H9 (cell line): ENCODE results near the gene DUOXA2. TPM values are rescaled to one million over a fixed set of nuclear protein-coding genes. Genes with fewer than 3 reads are reported as not detected.

ENCODE experiments used
- DNase-seq: peaks from one replicate; pipeline ENCODE4 v3.0.0-alpha.2; 2017
- H2AFZ ChIP-seq: one replicate; pipeline ENCODE4 v1.6.1; 2013; ENCODE audit warnings: mild to moderate bottlenecking, low read length, control low read depth, moderate library complexity
- H2AK5ac ChIP-seq: 2 replicates; pipeline ENCODE4 v1.6.1; 2013; ENCODE audit warnings: low read length, control low read depth, mixed read lengths; ENCODE audit not compliant: insufficient read length
- H2BK120ac ChIP-seq: one replicate; pipeline ENCODE4 v1.6.1; 2013; ENCODE audit warnings: low read depth, mild to moderate bottlenecking, low read length, control low read depth, inconsistent platforms; ENCODE audit not compliant: poor library complexity, severe bottlenecking
- H2BK12ac ChIP-seq: 2 replicates; pipeline ENCODE4 v1.6.1; 2013; ENCODE audit warnings: low read length, control low read depth, mixed read lengths, low read depth; ENCODE audit not compliant: insufficient read length
- H2BK15ac ChIP-seq: 2 replicates; pipeline ENCODE4 v1.6.1; 2013; ENCODE audit warnings: low read depth, low read length, control low read depth
- H2BK20ac ChIP-seq: one replicate; pipeline ENCODE4 v1.6.1; 2013; ENCODE audit warnings: low read depth, mild to moderate bottlenecking, low read length, control low read depth, inconsistent platforms; ENCODE audit not compliant: poor library complexity, severe bottlenecking
- H2BK5ac ChIP-seq: 2 replicates; pipeline ENCODE4 v1.6.1; 2013; ENCODE audit warnings: low read length, control low read depth, mixed read lengths; ENCODE audit not compliant: insufficient read length
- H3K14ac ChIP-seq: 2 replicates; pipeline ENCODE4 v1.6.1; 2013; ENCODE audit warnings: low read length, control low read depth; ENCODE audit not compliant: insufficient read depth
- H3K18ac ChIP-seq: 2 replicates; pipeline ENCODE4 v1.6.1; 2013; ENCODE audit warnings: low read depth, mild to moderate bottlenecking, mixed read lengths, low read length, control low read depth; ENCODE audit not compliant: insufficient read length
- H3K23ac ChIP-seq: 2 replicates; pipeline ENCODE4 v1.6.1; 2013; ENCODE audit warnings: low read length, control low read depth, mixed read lengths, low read depth; ENCODE audit not compliant: insufficient read length
- H3K23me2 ChIP-seq: 2 replicates; pipeline ENCODE4 v1.6.1; 2013; ENCODE audit warnings: low read depth, mild to moderate bottlenecking, mixed read lengths, low read length, control low read depth; ENCODE audit not compliant: insufficient read length, poor library complexity, severe bottlenecking
- H3K27ac ChIP-seq: 2 replicates; pipeline ENCODE4 v1.5.1; 2013; ENCODE audit warnings: low read length, control low read depth, mixed read lengths, low read depth; ENCODE audit not compliant: insufficient read length
- H3K27me3 ChIP-seq: 2 replicates; pipeline ENCODE4 v1.6.1; 2013; ENCODE audit warnings: low read length, control low read depth, inconsistent platforms; ENCODE audit not compliant: insufficient read depth
- H3K4ac ChIP-seq: 2 replicates; pipeline ENCODE4 v1.6.1; 2013; ENCODE audit warnings: low read depth, mild to moderate bottlenecking, control low read depth, inconsistent platforms, low read length, moderate library complexity
- H3K4me1 ChIP-seq: 2 replicates; pipeline ENCODE4 v1.6.1; 2013; ENCODE audit warnings: low read length, control low read depth, inconsistent platforms; ENCODE audit not compliant: insufficient read depth
- H3K4me2 ChIP-seq: 2 replicates; pipeline ENCODE4 v1.6.1; 2013; ENCODE audit warnings: low read length, control low read depth, mixed read lengths; ENCODE audit not compliant: insufficient read length, insufficient read depth
- H3K56ac ChIP-seq: 2 replicates; pipeline ENCODE4 v1.6.1; 2013; ENCODE audit warnings: low read depth, mild to moderate bottlenecking, mixed read lengths, low read length, control low read depth; ENCODE audit not compliant: insufficient read length
- H3K79me1 ChIP-seq: 2 replicates; pipeline ENCODE4 v1.6.1; 2013; ENCODE audit warnings: low read depth, mild to moderate bottlenecking, moderate library complexity, low read length, control low read depth, inconsistent platforms; ENCODE audit not compliant: insufficient read depth, poor library complexity, severe bottlenecking
- H3K79me2 ChIP-seq: 2 replicates; pipeline ENCODE4 v1.6.1; 2013; ENCODE audit warnings: low read length, control low read depth, inconsistent platforms; ENCODE audit not compliant: insufficient read depth
- H3K9ac ChIP-seq: 2 replicates; pipeline ENCODE4 v1.6.1; 2013; ENCODE audit warnings: low read length, control low read depth, mixed read lengths; ENCODE audit not compliant: insufficient read length; ENCODE audit errors: extremely low read depth
- H3K9me3 ChIP-seq: one replicate; pipeline ENCODE4 v1.6.1; 2013; ENCODE audit warnings: low read depth, low read length, inconsistent platforms; ENCODE audit not compliant: control insufficient read depth
- H3T11ph ChIP-seq: one replicate; pipeline ENCODE4 v1.6.1; 2013; ENCODE audit warnings: mild to moderate bottlenecking, low read length, control low read depth, inconsistent platforms
- H4K20me1 ChIP-seq: one replicate; pipeline ENCODE4 v1.6.1; 2013; ENCODE audit not compliant: control insufficient read depth, insufficient read length, insufficient read depth
- H4K5ac ChIP-seq: 2 replicates; pipeline ENCODE4 v1.6.1; 2013; ENCODE audit warnings: low read depth, mild to moderate bottlenecking, mixed read lengths, low read length, control low read depth; ENCODE audit not compliant: insufficient read length
- H4K8ac ChIP-seq: replicated peaks from 2 replicates; pipeline ENCODE4 v1.6.1; 2013; ENCODE audit warnings: low read length, control low read depth, mixed read lengths, low read depth; ENCODE audit not compliant: insufficient read length
- H4K91ac ChIP-seq: 2 replicates; pipeline ENCODE4 v1.6.1; 2013; ENCODE audit warnings: low read depth, mild to moderate bottlenecking, moderate library complexity, mixed read lengths, low read length, control low read depth; ENCODE audit not compliant: insufficient read length
- H3K27ac Mint-ChIP-seq, 3 experiments: 2 replicates in 2 of 3; 3 replicates in 1 of 3; pipeline ENCODE4 v1.8.0; 2020 to 2021; ENCODE audit warnings: mixed read lengths in 3 of 3, mild to moderate bottlenecking in 1 of 3, moderate library complexity in 1 of 3
- H3K27me3 Mint-ChIP-seq: 2 replicates; pipeline ENCODE4 v1.8.0; 2021; ENCODE audit warnings: low read depth, mild to moderate bottlenecking, moderate library complexity, mixed read lengths
- H3K36me3 Mint-ChIP-seq, 3 experiments: 2 replicates in 2 of 3; 3 replicates in 1 of 3; pipeline ENCODE4 v1.8.0; 2020 to 2021; ENCODE audit warnings: low read depth in 3 of 3, mixed read lengths in 3 of 3; ENCODE audit not compliant: insufficient read depth in 1 of 3
- H3K4me1 Mint-ChIP-seq, 2 experiments: 2 replicates each; pipeline ENCODE4 v1.8.0; 2020; ENCODE audit warnings: mixed read lengths in 2 of 2
- H3K4me3 Mint-ChIP-seq, 2 experiments: 2 replicates in 1 of 2; 3 replicates in 1 of 2; pipeline ENCODE4 v1.8.0; 2020 to 2021; ENCODE audit warnings: mild to moderate bottlenecking in 2 of 2, mixed read lengths in 2 of 2, moderate library complexity in 1 of 2
- H3K9me3 Mint-ChIP-seq, 2 experiments: 2 replicates in 1 of 2; 3 replicates in 1 of 2; pipeline ENCODE4 v1.8.0; 2020; ENCODE audit warnings: mild to moderate bottlenecking in 2 of 2, mixed read lengths in 2 of 2, moderate library complexity in 1 of 2
- WGBS: extraction: QIAGEN DNeasy Blood & Tissue Kit; methylation state at CpG from one replicate; pipeline ENCODE4 v1.1.7; 2013; ENCODE audit warnings: missing lambda C conversion rate, low lambda C conversion rate, mixed read lengths; ENCODE audit not compliant: insufficient read length; ENCODE audit errors: extremely low coverage; 5-methylcytosine and 5-hydroxymethylcytosine counted together
- total RNA-seq: library from RNA; stranded (reverse); gene quantifications from 2 replicates; pipeline ENCODE4 v1.2.1, GENCODE V29; 2021
- TF ChIP-seq, protein P1 (sequence below): fragments of 200-600 bp; sonication (generic); conservative IDR thresholded peaks from 3 replicates; pipeline ENCODE4 v1.8.0; 2021; ENCODE audit warnings: antibody characterized with exemption, mild to moderate bottlenecking

DUOXA2 gene
- total RNA-seq, 1 experiment from 2014 or later = not detected

DNA sequence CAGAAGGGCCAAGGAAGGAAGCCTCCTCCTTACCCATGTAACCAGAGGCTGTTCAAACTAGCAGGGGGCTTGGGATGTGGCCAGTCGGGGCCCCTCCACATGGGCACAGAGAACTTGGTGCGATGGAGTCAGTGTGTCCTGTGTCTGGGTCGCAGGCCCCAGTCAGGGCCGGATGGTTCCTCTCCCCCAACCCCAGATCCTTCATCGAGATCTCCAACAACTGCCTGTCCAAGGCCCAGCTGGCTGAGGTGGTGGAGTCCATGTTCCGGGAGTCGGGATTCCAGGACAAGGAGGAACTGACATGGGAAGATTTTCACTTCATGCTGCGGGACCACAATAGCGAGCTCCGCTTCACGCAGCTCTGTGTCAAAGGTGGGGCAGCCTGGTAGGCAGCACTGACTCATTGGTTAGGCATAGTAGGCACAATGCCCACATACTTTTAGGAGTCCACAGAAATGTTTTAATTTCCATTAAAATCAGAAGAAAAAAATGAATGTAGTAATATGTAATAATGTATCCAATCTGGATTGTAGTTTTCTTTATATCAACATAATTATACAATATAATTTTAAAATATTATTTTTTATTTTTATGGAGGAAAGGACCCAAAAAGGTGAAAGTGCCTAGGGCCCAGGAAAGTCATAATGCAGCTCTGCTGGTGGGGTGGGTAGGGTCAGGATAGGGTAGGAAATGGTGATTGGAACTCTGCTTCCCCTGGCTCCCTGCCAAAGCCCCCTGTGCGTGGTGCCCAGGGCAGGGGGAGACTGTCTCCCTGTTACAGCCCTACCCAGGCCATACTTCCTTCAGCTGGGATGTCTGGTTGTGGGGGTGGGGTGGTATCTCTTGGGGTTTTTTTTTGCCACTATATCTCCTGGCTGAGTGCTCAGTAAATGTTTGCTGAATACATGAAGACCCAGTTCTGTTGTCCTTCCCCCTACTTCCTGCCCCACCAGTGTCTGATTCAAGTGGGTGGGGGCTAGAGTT is 34.2 kb downstream of the DUOXA2 start:
- Histone ChIP-seq H2BK15ac (no peak overlapping the region), H3K4me2 (no peak overlapping the region), H3K4ac (no peak overlapping the region), H3K14ac (no peak overlapping the region; the same call in 1 of the 2 replicates), H2BK12ac (no peak overlapping the region), H3K56ac (no peak overlapping the region), H3T11ph (no peak overlapping the region), H3K27me3 (no peaks in the 10 kb centered on the region), H3K23ac (no peak overlapping the region), H3K9me3 (no peaks in the 10 kb centered on the region), H3K27ac (no peak overlapping the region), H3K23me2 (no peaks in the 10 kb centered on the region), H4K20me1 (no peaks in the 10 kb centered on the region), H2BK20ac (no peak overlapping the region), H2BK5ac (no peak overlapping the region), H3K4me1 (no peaks in the 10 kb centered on the region), H3K79me1 (no peaks in the 10 kb centered on the region), H4K91ac (no peak overlapping the region), H3K18ac (no peak overlapping the region), H2AK5ac (no peak overlapping the region), H3K9ac (no peak overlapping the region), H4K5ac (no peak overlapping the region), H4K8ac (no peak overlapping the region), H3K79me2 (no peaks in the 10 kb centered on the region), H2AFZ (no peak overlapping the region), H2BK120ac (no peak overlapping the region)
- TF ChIP-seq, protein P1, sequence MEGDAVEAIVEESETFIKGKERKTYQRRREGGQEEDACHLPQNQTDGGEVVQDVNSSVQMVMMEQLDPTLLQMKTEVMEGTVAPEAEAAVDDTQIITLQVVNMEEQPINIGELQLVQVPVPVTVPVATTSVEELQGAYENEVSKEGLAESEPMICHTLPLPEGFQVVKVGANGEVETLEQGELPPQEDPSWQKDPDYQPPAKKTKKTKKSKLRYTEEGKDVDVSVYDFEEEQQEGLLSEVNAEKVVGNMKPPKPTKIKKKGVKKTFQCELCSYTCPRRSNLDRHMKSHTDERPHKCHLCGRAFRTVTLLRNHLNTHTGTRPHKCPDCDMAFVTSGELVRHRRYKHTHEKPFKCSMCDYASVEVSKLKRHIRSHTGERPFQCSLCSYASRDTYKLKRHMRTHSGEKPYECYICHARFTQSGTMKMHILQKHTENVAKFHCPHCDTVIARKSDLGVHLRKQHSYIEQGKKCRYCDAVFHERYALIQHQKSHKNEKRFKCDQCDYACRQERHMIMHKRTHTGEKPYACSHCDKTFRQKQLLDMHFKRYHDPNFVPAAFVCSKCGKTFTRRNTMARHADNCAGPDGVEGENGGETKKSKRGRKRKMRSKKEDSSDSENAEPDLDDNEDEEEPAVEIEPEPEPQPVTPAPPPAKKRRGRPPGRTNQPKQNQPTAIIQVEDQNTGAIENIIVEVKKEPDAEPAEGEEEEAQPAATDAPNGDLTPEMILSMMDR = no peak
- no peaks in the 10 kb centered on the region for H3K9me3 Mint-ChIP-seq
- no peak overlapping the region for H3K4me3 Mint-ChIP-seq
- peaks cover 29% of the 10 kb centered on the region for H3K27me3 Mint-ChIP-seq
- no peaks in the 10 kb centered on the region for H3K36me3 Mint-ChIP-seq
- WGBS = no CpG with 5 or more reads among the region's 12 CpGs
- H3K4me1 Mint-ChIP-seq = peaks cover 5 to 7% of the 10 kb centered on the region in 2 experiments; a peak in 3 of 4 replicates
- H3K27ac Mint-ChIP-seq = no peak overlapping the region; a peak in 1 of 7 replicates
- DNase-seq = no peak
